PC-3 (cell line): ENCODE results near the gene PLXNA4. TPM values are rescaled to one million over a fixed set of nuclear protein-coding genes. Genes with fewer than 3 reads are reported as not detected.

Experiments
- ATAC-seq: fragments of 200-7000 bp; cut with Tn5 transposase; 2 replicates; pipeline ENCODE4 v1.9.1; 2020; ENCODE audit warnings: mild to moderate bottlenecking, moderate library complexity
- BruUV-seq: library from RNA; stranded (reverse); fragments of 400-500 nt; replicated peaks from 2 replicates; lab custom pipeline; 2021; lab: Mats Ljungman, UMichigan
- CTCF ChIA-PET: fragments of 300-600 bp; sonication (Branson Sonifier 250); formaldehyde crosslinking; loops from one replicate; lab custom pipeline; 2022; ENCODE audit warnings: antibody characterized with exemption; lab: Charles Lee
- POLR2A ChIA-PET: fragments of 300-600 bp; sonication (Branson Sonifier 250); formaldehyde crosslinking; loops from one replicate; lab custom pipeline; 2022; ENCODE audit warnings: antibody characterized with exemption; ENCODE audit not compliant: unreplicated experiment; lab: Charles Lee
- DNase-seq: peaks from one replicate; pipeline ENCODE4 v3.0.0-alpha.2; 2015
- H2AFZ ChIP-seq: fragments of 300-600 bp; sonication (generic); 2 replicates; pipeline ENCODE4 v1.6.0; 2016; ENCODE audit warnings: antibody characterized with exemption, low read length
- H3F3A ChIP-seq: fragments of 300-600 bp; sonication (generic); one replicate; pipeline ENCODE4 v1.6.0; 2017; ENCODE audit warnings: antibody characterized with exemption, low read length, control low read depth, mild to moderate bottlenecking; ENCODE audit not compliant: unreplicated experiment
- H3K27ac ChIP-seq: fragments of 300-600 bp; sonication (generic); 2 replicates; pipeline ENCODE4 v1.5.1; 2016; ENCODE audit warnings: mild to moderate bottlenecking, low read length
- H3K27me3 ChIP-seq: fragments of 300-600 bp; sonication (generic); 2 replicates; pipeline ENCODE4 v1.6.1; 2016; ENCODE audit warnings: low read length, mixed read lengths
- H3K36me3 ChIP-seq: fragments of 300-600 bp; sonication (generic); 2 replicates; pipeline ENCODE4 v1.6.1; 2016; ENCODE audit warnings: low read depth, mixed run types, low read length, mixed read lengths
- H3K4me1 ChIP-seq: fragments of 300-600 bp; sonication (generic); 2 replicates; pipeline ENCODE4 v1.5.1; 2016; ENCODE audit warnings: low read length; ENCODE audit not compliant: insufficient read depth
- H3K4me2 ChIP-seq: fragments of 300-600 bp; sonication (generic); 2 replicates; pipeline ENCODE4 v1.6.0; 2016; ENCODE audit warnings: low read length
- H3K4me3 ChIP-seq: fragments of 300-600 bp; sonication (generic); 2 replicates; pipeline ENCODE4 v1.5.1; 2016; ENCODE audit warnings: mild to moderate bottlenecking, low read length, mixed read lengths
- H3K79me2 ChIP-seq: fragments of 300-600 bp; sonication (generic); 2 replicates; pipeline ENCODE4 v1.6.1; 2017; ENCODE audit warnings: low read length, mixed read lengths
- H3K9ac ChIP-seq: fragments of 300-600 bp; sonication (generic); 2 replicates; pipeline ENCODE4 v1.6.0; 2016; ENCODE audit warnings: mild to moderate bottlenecking, low read length
- H3K9me2 ChIP-seq: fragments of 300-600 bp; sonication (generic); replicated peaks from 2 replicates; pipeline ENCODE4 v1.6.1; 2016; ENCODE audit warnings: mixed run types, low read length, mixed read lengths
- H3K9me3 ChIP-seq: fragments of 300-600 bp; sonication (generic); 2 replicates; pipeline ENCODE4 v1.6.1; 2016; ENCODE audit warnings: low read length, mixed read lengths
- H4K20me1 ChIP-seq: fragments of 300-600 bp; sonication (generic); 2 replicates; pipeline ENCODE4 v1.6.1; 2016; ENCODE audit warnings: low read length, mixed read lengths
- CTCF ChIP-seq: fragments of 300-600 bp; sonication (generic); conservative IDR thresholded peaks from 2 replicates; pipeline ENCODE4 v1.5.1; 2017; ENCODE audit warnings: antibody characterized with exemption, low read depth, mild to moderate bottlenecking, low read length
- EZH2 ChIP-seq: fragments of 300-600 bp; sonication (generic); IDR thresholded peaks from one replicate; pipeline ENCODE4 v1.6.1; 2017; ENCODE audit warnings: antibody characterized with exemption, mild to moderate bottlenecking, low read length; ENCODE audit not compliant: unreplicated experiment
- EZH2phosphoT487 ChIP-seq: fragments of 300-600 bp; sonication (generic); IDR thresholded peaks from 2 replicates; pipeline ENCODE4 v1.6.1; 2018; ENCODE audit warnings: mild to moderate bottlenecking, antibody characterized with exemption, low read length, borderline replicate concordance
- intact Hi-C: fragments of 100-400 bp; cut with micrococcal nuclease; formaldehyde crosslinking; loops from 2 replicates; pipeline ENCODE4 v1.9.0; 2023
- total RNA-seq: library from RNA; depleted of rRNA; stranded (reverse); fragments of >200 nt; gene quantifications from 2 replicates; pipeline ENCODE4 v1.2.3, GENCODE V29; 2014

The PLXNA4 gene
- total RNA-seq, 1 experiment from 2014 or later: 1.2 TPM

- ChIA-PET CTCF (no interaction called here), POLR2A (no interaction called here)
- Histone ChIP-seq H3K79me2 (no peaks in the 10 kb centered on the region), H3K4me1 (no peaks in the 10 kb centered on the region), H3K4me3 (no peak overlapping the region), H4K20me1 (no peaks in the 10 kb centered on the region), H3K36me3 (no peaks in the 10 kb centered on the region), H3F3A (no peaks in the 10 kb centered on the region), H3K9ac (no peak overlapping the region), H3K4me2 (no peak overlapping the region), H3K27me3 (no peaks in the 10 kb centered on the region), H3K9me3 (no peaks in the 10 kb centered on the region), H2AFZ (no peak overlapping the region), H3K27ac (no peak overlapping the region), H3K9me2 (no peaks in the 10 kb centered on the region)
- ATAC-seq (no peak), DNase-seq (no peak)
- no TSS peak for BruUV-seq
- TF ChIP-seq CTCF (no peak), EZH2phosphoT487 (no peak), EZH2 (no peak)
- intact Hi-C loops: no loop called here
Measured at GRCh38 chr7:132446666-132447278, 129.5 kb downstream of the PLXNA4 start.

GRCh38 chr7:132446260-132446659 is 130.0 kb downstream of the PLXNA4 start:
- no peaks in the 10 kb centered on the region for H3K9me2 ChIP-seq
- H2AFZ ChIP-seq: no peak overlapping the region
- H3K27me3 ChIP-seq: no peaks in the 10 kb centered on the region
- TF ChIP-seq EZH2 (no peak), EZH2phosphoT487 (no peak), CTCF (no peak)
- no peak overlapping the region for H3K4me2 ChIP-seq
- H3K9me3 ChIP-seq: no peaks in the 10 kb centered on the region
- H3K27ac ChIP-seq: no peak overlapping the region
- no peak overlapping the region for H3K9ac ChIP-seq
- DNase-seq: no peak
- BruUV-seq: no TSS peak
- no peaks in the 10 kb centered on the region for H3K79me2 ChIP-seq
- POLR2A ChIA-PET: no interaction called here
- CTCF ChIA-PET: no interaction called here
- H3F3A ChIP-seq: no peaks in the 10 kb centered on the region
- intact Hi-C loops: no loop called here
- no peak overlapping the region for H3K4me3 ChIP-seq
- no peaks in the 10 kb centered on the region for H4K20me1 ChIP-seq
- no peaks in the 10 kb centered on the region for H3K4me1 ChIP-seq
- no peak for ATAC-seq
- no peaks in the 10 kb centered on the region for H3K36me3 ChIP-seq

GRCh38 chr7:132443761-132444520 is 132.3 kb downstream of the PLXNA4 start:
- H2AFZ ChIP-seq: no peak overlapping the region
- no peak for DNase-seq
- no peaks in the 10 kb centered on the region for H3K4me1 ChIP-seq
- H3K79me2 ChIP-seq: no peaks in the 10 kb centered on the region
- no peaks in the 10 kb centered on the region for H3K27me3 ChIP-seq
- no peaks in the 10 kb centered on the region for H3K36me3 ChIP-seq
- no TSS peak for BruUV-seq
- TF ChIP-seq EZH2: no peak
- TF ChIP-seq EZH2phosphoT487: no peak
- TF ChIP-seq CTCF: no peak; the same call in 1 of the 2 replicates
- no peak for ATAC-seq
- intact Hi-C loops: no loop called here
- H4K20me1 ChIP-seq: no peaks in the 10 kb centered on the region
- ChIA-PET POLR2A (no interaction called here), CTCF (no interaction called here)
- no peaks in the 10 kb centered on the region for H3K9me3 ChIP-seq
- H3K4me2 ChIP-seq: no peak overlapping the region
- no peaks in the 10 kb centered on the region for H3K9me2 ChIP-seq
- H3K4me3 ChIP-seq: no peak overlapping the region
- H3F3A ChIP-seq: no peaks in the 10 kb centered on the region
- no peak overlapping the region for H3K27ac ChIP-seq
- H3K9ac ChIP-seq: no peak overlapping the region
